SK-N-DZ (cell line): Measurements from ENCODE around the gene CARNS1.
A peak's percentile ranks its signal among the peaks of the same experiment; 100 is the strongest.

Source experiments
- DNase-seq: peaks from one replicate; pipeline ENCODE4 v3.0.0-alpha.2; 2015; ENCODE audit warnings: low spot score

CARNS1 gene

GRCh38 chr11:67428052-67429001, 12.8 kb downstream of the CARNS1 start, which contains the start of gene RPS6KB2:
Gene RPS6KB2, plus strand, starts transcription at chr11:67428494. Its CDS starts 52 bp downstream, at chr11:67428546.
- DNase-seq: peak; percentile 97

- no peak for DNase-seq
Observed at GRCh38 chr11:67429038-67429668, 13.7 kb downstream of the CARNS1 start.

GRCh38 chr11:67429722-67430121, 14.2 kb downstream of the CARNS1 start:
- no peak for DNase-seq

- DNase-seq: no peak
Observed at GRCh38 chr11:67431346-67432249, 16.1 kb downstream of the CARNS1 start.

- no peak for DNase-seq
Observed at GRCh38 chr11:67432655-67433349, 17.3 kb downstream of the CARNS1 start.

GRCh38 chr11:67433536-67434394, 18.3 kb downstream of the CARNS1 start:
- no peak for DNase-seq

- DNase-seq: no peak
Observed at GRCh38 chr11:67434395-67434881, 19.0 kb downstream of the CARNS1 start.

GRCh38 chr11:67435031-67435726, 19.7 kb downstream of the CARNS1 start:
- DNase-seq: no peak

GRCh38 chr11:67435727-67436458, 20.4 kb downstream of the CARNS1 start:
- DNase-seq: no peak

GRCh38 chr11:67436459-67437081, 21.1 kb downstream of the CARNS1 start:
- peak; percentile 72 for DNase-seq

- DNase-seq: no peak
Observed at GRCh38 chr11:67437082-67437808, 21.8 kb downstream of the CARNS1 start, which contains the start of gene PTPRCAP. Gene PTPRCAP, minus strand, starts transcription at chr11:67437682. Its CDS starts 63 bp downstream, at chr11:67437619.

GRCh38 chr11:67437809-67438157, 22.3 kb downstream of the CARNS1 start:
- no peak for DNase-seq

GRCh38 chr11:67438158-67438902, 22.9 kb downstream of the CARNS1 start:
- no peak for DNase-seq

GRCh38 chr11:67439321-67440228, 24.1 kb downstream of the CARNS1 start:
- DNase-seq: no peak
